HG02588 (cell line): ENCODE data around the gene PLEKHO1.

Source experiments
- ATAC-seq: cut with Tn5 transposase; IDR thresholded peaks from one replicate; pipeline ENCODE4 v1.9.1; 2021; ENCODE audit warnings: mild to moderate bottlenecking, moderate library complexity; ENCODE audit not compliant: unreplicated experiment

Gene PLEKHO1

DNA sequence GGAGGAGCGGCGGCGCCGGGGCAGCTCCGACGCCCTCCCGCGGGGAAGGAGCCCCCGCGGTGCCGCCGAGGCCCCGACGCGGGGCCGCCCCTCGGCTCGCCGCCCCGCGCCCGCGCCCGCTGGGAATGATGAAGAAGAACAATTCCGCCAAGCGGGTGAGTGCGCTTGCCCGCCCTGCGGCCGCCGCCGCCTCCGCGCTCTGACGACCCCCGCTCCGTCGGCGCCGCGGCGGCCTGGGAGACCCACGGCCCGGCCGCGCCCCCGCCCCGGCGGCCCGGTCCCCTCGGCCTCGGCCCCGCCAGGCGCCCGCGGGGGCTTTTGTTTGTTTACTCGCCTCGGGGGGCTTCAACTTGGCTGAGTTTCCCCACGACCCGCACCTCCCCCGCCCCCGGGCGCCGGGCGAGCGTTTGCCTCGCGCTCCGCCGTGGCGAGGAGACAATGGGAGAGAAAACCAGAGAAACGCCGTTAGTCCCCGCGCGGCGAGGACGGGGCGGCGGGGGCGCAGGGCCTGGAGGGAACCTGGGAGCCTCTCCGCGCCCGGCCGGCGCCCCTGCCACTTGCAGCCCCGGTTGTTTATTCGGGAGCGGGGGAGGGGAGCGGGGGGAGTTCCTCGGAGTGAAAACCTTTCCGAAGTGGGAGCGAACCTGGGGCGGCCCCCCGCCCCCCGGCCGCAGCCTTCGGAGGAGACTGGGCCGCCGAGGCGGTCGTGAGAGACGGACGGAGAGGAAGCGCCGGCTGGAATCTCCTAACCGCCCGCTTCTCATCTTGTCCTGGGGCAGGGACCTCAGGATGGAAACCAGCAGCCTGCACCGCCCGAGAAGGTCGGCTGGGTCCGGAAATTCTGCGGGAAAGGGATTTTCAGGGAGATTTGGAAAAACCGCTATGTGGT, 661 bp downstream of the PLEKHO1 start:
- ATAC-seq = no peak

- ATAC-seq = no peak
Observed at GRCh38 chr1:150151291-150152181, 1.8 kb downstream of the PLEKHO1 start.

- no peak for ATAC-seq
Observed at GRCh38 chr1:150152182-150152536, 2.4 kb downstream of the PLEKHO1 start.

GRCh38 chr1:150152772-150153456, 3.2 kb downstream of the PLEKHO1 start:
- ATAC-seq = no peak

DNA sequence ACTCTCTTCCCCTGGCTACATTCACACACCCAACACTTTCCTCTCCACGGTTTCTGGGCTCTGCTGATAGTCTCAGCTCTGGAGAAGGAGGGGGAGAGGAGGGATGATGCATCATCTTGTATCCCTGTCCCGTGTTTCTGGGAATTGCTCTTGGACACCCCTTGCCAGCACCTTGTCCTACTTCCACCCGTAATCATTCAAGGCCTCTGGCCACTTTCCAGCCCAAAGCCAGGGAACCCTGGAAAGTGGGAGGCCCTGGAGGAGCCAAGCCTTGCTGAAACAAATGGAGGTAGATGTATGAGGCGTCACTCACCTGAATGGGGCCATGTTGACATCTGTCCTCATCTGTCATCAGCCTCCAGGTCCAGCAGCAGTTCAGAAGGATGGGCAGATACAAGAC, 4.4 kb downstream of the PLEKHO1 start:
- ATAC-seq = no peak

GRCh38 chr1:150155413-150156071, 5.8 kb downstream of the PLEKHO1 start:
- no peak for ATAC-seq

- no peak for ATAC-seq
Observed at GRCh38 chr1:150156868-150157603, 7.3 kb downstream of the PLEKHO1 start.

GRCh38 chr1:150159550-150159949, 9.8 kb downstream of the PLEKHO1 start:
- ATAC-seq = no peak

DNA sequence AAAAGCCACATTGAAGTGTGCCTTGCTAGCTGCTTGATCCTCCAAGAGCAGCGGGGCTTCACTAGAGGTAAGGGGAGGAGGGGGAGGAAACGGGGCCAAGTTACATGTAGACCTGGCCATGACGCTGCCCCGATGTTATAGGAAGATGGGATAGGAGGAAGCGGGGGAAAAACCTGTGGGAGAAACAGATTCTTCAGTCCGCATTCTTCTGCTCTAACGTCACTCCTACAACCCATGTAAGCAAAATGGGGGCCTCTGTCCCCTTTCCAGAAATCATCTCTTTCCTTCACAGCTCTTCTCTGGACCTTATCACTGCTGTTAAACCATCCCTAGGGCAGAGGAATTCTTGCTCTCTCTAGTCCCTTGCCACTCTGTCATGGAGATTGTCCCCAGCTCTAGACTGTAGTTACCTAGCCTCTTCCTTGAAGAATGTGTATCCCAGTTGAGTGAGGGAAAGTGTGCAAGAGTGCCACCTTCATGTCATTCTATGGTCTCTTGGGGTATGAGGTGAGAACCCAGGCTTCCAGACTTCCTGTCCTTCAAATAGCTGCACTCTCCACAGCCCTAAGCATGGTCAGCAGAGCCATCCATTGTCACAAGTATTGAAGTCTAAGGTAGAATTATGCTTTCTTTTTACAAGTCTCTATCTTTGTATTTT, 11.4 kb downstream of the PLEKHO1 start:
- ATAC-seq = no peak

DNA sequence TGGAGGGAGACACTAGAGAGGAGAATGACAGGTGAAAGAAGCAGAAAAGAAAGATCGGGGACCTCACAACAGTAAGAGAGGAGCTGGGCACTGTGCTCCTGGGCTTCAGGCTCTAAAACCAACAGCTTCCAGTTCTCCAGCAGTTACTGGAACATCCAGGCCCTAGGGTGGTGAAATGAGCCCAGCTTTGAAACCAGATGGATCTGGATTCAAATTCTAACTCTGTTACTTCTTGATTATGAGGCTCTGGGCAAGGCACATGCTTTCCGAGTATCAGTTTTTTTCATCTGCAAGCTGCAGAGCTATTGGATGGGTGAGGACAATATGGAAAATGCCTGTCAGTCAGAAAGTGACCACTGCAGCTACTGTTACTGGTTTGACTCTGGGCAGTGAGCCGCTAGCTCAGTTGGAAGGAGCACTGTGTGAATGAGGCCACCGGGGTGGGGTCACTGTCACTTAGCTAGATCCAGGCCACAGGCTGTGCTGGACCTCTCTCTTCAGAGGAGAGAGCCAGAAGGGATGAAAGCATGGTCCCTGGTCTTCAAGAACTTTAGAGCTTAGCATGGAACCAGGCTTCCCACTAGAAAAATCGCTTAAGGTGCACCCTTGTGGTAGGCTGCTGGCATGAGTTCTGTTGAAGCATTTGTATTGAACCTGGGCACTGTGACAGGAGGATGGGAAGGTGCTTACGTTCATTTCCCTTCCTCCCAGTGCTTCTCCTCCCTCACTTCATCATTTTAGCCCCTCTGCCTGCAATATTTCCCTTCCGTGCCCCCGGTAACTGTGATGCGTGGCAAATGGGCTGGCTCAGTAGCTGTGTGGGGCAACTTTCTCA, 12.2 kb downstream of the PLEKHO1 start:
- ATAC-seq = no peak

DNA sequence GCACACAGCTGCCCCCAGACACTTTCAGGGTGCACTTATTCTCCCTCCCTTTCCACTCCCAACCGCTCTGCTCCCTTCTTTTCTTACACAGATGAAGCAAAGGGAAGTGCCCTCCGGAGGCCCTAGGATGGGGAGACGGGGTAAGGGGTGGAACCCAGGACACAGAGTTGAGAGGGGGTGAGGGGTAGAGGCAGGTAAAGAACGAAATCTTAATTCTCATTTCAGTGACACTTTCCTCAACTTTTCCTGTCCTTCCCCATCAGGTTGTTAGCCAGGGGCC, 12.8 kb downstream of the PLEKHO1 start:
- no peak for ATAC-seq

GRCh38 chr1:150162862-150163706, 13.4 kb downstream of the PLEKHO1 start:
- no peak for ATAC-seq

DNA sequence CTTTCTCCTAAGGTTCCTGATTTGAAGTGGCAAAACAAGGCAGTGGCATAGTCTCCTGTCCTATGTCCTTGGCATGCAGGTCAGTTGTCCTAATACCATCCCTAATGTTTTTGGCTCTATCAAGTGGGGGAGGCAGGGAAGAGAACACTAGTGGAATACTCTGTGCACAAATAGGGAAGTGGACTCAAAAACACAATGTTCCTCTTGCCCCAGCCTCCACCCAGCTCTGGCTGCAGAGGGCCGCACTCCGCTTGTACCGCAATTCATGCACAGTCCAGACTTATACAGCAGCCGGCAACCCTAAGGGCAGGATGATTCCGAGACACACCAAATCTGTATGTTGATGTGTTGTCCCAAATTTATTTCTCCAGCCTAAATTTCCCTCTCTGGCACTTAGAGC, 14.5 kb downstream of the PLEKHO1 start:
- no peak for ATAC-seq

GRCh38 chr1:150164779-150165178, 15.1 kb downstream of the PLEKHO1 start:
- ATAC-seq = no peak

- ATAC-seq = no peak
Observed at GRCh38 chr1:150165622-150166612, 16.2 kb downstream of the PLEKHO1 start.

DNA sequence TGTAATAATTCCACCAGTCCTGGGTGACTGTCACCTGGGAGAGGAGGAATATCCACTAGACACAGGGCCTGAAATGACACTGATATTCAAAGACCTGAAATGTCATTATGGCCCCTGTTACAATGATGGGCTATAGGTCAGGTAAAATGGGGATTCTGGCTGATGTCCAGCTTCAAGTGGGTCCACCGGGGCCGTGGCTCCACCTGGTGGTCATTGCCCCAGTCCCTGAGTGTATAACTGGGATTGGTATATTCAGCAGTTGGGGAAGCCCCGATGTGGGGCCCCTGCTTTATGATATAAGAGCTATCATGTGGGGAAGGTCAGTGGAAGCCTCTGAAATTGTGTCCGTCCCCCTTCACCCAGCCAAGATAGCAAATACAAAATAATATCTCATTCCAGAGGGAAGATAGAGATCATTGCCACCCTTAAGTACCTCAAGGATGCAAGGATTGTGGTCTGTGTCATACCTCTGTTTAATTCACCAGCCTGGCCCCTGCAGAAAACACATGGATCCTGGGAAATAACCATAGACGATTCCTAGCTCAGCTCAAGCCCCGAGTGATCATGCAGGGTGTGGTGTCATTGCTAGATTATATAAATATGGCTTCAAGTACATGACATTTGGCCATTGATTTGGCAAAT, 19.4 kb downstream of the PLEKHO1 start:
- no peak for ATAC-seq
